BLaER1 (cell line): ENCODE results near the gene FCN3.
A peak's percentile ranks its signal among the peaks of the same experiment; 100 is the strongest.
"Not testable (repeated sequence)": the region's sequence is repeated elsewhere in the genome, so short reads cannot be mapped to it uniquely, and the experiment has no call there.

Experiments
- H3K27ac ChIP-seq: shearing (Covaris generic); formaldehyde crosslinking; 2 replicates; pipeline ENCODE4 v1.8.1; 2022
- H3K27me3 ChIP-seq: shearing (Covaris generic); formaldehyde crosslinking; 2 replicates; pipeline ENCODE4 v1.8.1; 2022
- H3K36me3 ChIP-seq: shearing (Covaris generic); formaldehyde crosslinking; 2 replicates; pipeline ENCODE4 v1.8.1; 2022
- H3K4me1 ChIP-seq: shearing (Covaris generic); formaldehyde crosslinking; 2 replicates; pipeline ENCODE4 v1.8.1; 2022
- H3K4me2 ChIP-seq: shearing (Covaris generic); formaldehyde crosslinking; 2 replicates; pipeline ENCODE4 v1.8.1; 2022
- H3K4me3 ChIP-seq: shearing (Covaris generic); formaldehyde crosslinking; 2 replicates; pipeline ENCODE4 v1.8.1; 2022
- H3K9ac ChIP-seq: shearing (Covaris generic); formaldehyde crosslinking; 2 replicates; pipeline ENCODE4 v1.8.1; 2022
- H3K9me3 ChIP-seq: shearing (Covaris generic); formaldehyde crosslinking; 2 replicates; pipeline ENCODE4 v1.8.1; 2022
- H4K20me1 ChIP-seq: shearing (Covaris generic); formaldehyde crosslinking; 2 replicates; pipeline ENCODE4 v1.8.1; 2022
- Cebpa-rat ChIP-seq: shearing (Covaris generic); IDR thresholded peaks from 2 replicates; pipeline ENCODE4 v1.8.1; 2022

FCN3 gene

DNA sequence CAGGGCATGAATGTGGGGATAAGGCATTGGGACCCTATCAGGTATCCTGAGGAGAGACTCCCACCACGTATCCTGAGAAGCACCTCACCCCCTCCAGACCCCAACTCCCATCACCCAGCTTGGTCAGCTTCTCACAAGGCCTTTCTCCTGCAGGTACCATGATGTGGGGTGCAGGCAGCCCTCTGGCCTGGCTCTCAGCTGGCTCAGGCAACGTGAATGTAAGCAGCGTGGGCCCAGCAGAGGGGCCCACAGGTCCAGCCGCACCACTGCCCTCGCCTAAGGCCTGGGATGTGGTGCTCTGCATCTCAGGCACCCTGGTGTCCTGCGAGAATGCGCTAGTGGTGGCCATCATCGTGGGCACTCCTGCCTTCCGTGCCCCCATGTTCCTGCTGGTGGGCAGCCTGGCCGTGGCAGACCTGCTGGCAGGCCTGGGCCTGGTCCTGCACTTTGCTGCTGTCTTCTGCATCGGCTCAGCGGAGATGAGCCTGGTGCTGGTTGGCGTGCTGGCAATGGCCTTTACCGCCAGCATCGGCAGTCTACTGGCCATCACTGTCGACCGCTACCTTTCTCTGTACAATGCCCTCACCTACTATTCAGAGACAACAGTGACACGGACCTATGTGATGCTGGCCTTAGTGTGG lies 19.1 kb upstream of the FCN3 start:
- TF ChIP-seq Cebpa-rat: no peak
- Histone ChIP-seq H3K9ac (no peak overlapping the region), H3K36me3 (no peaks in the 10 kb centered on the region), H3K27ac (0 out of 2 replicates have a peak overlapping the region, but pooled peaks have one; percentile 6), H3K4me3 (no peak overlapping the region), H3K9me3 (no peaks in the 10 kb centered on the region), H3K4me1 (peaks cover 61% of the 10 kb centered on the region), H3K4me2 (no peak overlapping the region), H4K20me1 (no peaks in the 10 kb centered on the region), H3K27me3 (no peaks in the 10 kb centered on the region)

DNA sequence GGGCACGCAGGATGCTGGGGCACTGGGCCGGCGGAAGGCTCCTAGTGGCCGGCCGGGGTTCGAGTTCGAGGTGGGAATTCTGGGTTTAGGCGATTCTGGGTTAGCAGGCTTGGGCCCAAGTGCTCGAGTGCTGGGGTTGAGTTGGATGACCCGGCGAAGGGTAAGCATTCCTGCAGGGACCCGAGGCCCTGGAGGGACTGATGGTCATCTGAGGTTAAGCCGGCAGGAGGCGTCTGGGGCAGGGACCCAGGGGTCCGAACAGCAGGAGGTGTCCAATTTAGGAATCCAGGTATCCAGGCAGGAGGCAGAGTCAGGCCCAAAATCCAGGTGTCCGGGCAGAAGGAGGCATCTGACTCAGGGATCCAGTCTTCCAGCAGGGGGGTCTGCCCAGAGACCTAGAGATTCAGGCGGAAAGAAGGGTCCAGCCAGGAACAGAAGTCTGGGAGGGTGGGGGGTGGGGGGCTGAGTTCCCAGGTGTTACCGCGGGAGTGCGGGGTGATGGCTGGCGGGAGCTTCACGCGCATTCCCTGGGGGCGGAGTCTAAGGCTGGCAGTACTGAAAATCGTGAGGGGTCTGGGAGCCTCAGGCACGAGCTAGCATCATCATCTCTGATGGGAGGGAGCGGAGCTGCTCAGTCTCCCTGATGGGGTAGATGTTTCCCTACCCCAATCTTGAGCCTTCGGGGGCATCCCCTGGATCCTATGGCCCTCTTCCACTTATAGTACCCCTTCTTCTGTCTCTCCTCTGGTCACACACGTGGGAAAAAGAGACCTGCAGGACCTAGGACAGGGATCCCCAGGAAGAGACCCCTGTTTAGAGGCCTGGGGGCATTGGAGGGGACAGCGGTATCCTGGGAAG lies 18.4 kb upstream of the FCN3 start:
- H3K4me3 ChIP-seq: peak overlapping the region; percentile 68
- H3K4me2 ChIP-seq: peak overlapping the region; percentile 98
- peak overlapping the region; percentile 58 for H3K27ac ChIP-seq
- H3K4me1 ChIP-seq: peaks cover 54% of the 10 kb centered on the region
- H3K27me3 ChIP-seq: no peaks in the 10 kb centered on the region
- no peak for TF ChIP-seq Cebpa-rat
- no peaks in the 10 kb centered on the region for H3K9me3 ChIP-seq
- no peaks in the 10 kb centered on the region for H3K36me3 ChIP-seq
- H4K20me1 ChIP-seq: no peaks in the 10 kb centered on the region
- H3K9ac ChIP-seq: peak overlapping the region; percentile 63; the same call in 1 of the 2 replicates

DNA sequence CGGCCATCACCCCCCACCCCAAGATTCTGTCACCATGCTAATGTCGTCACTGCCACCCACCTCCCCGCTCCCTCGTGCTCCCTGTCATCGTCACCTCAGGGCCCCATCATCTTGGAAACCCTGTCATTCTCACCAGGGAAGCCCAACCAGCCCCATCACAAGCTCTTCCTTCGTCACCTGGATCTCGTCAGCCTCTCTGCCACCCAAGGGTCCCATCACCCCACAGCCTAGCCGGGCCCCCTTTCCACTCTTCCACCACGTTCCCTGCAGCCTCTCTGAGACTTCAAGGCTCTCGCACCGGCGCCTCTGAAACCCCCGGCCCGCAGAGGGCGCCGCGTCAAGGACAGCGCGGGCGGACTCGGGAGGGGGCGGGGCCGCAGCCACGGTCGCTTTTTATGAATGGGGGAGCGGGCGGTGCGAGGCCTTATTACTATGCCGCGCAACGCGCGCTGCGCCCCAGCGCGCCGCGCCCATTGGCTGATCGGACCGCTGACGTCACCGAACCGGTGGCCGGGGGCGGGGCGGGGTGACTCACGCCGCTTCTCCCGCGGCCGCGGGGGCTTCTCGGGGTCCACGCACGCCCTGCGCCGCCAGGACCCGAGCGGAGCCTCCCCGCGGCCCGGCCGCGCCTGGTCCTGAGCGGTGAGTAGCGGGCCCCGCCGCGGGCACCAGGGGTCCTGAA lies 17.6 kb upstream of the FCN3 start, which contains the start of gene GPR3:
Gene GPR3 (plus strand): TSS at position 527 of the 682 bp plus-strand sequence. CDS start 1,177 bp downstream, outside the sequence.
- no peak for TF ChIP-seq Cebpa-rat
- no peaks in the 10 kb centered on the region for H3K27me3 ChIP-seq

DNA sequence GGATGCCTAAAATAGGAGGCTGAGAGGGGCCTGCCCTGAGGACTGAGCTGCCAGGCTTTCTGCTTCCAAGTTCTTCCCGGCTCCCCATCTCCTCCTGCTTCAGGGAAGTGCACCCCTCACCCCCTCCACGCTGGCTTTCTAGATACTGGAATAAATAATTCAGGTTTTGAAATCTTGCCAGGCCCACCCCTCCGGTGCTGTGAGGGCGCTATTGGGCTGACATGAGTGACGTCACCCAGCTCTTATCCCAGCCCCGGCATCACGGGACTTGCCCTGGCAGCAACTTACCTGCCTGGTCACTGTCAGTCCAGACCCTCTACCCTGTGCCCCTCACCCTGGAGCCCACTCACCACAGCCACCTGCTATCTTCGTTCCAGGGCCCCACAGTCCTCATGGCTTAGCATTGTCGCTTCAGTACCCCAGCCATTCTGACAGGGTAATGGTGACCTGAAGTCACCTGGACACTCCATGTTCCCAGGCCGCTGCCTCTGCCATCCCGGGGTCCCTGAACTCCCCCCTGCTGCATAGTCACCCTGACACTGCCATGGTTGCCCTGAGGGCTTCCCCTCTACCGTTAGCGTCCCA lies 17.0 kb upstream of the FCN3 start:
- Histone ChIP-seq H3K9ac (no peak overlapping the region; the same call in 1 of the 2 replicates), H3K27me3 (no peaks in the 10 kb centered on the region), H3K36me3 (no peaks in the 10 kb centered on the region), H3K4me3 (no peak overlapping the region; the same call in 1 of the 2 replicates), H3K4me2 (peak overlapping the region; percentile 98), H3K27ac (no peak overlapping the region), H3K9me3 (no peaks in the 10 kb centered on the region), H4K20me1 (no peaks in the 10 kb centered on the region), H3K4me1 (peaks cover 43% of the 10 kb centered on the region)
- no peak for TF ChIP-seq Cebpa-rat

More for the DNA sequence above, 17.6 kb upstream of the FCN3 start, which contains the start of gene GPR3:
- peak within 1 kb of the TSS; percentile 98 for H3K4me2 ChIP-seq
- H4K20me1 ChIP-seq: no peaks in the 10 kb centered on the region
- no peaks in the 10 kb centered on the region for H3K9me3 ChIP-seq
- H3K27ac ChIP-seq: peak within 1 kb of the TSS; percentile 58
- no peaks in the 10 kb centered on the region for H3K36me3 ChIP-seq
- H3K4me1 ChIP-seq: peaks cover 49% of the 10 kb centered on the region
- peak within 1 kb of the TSS; percentile 63; the same call in 1 of the 2 replicates for H3K9ac ChIP-seq
- peak within 1 kb of the TSS; percentile 68 for H3K4me3 ChIP-seq

DNA sequence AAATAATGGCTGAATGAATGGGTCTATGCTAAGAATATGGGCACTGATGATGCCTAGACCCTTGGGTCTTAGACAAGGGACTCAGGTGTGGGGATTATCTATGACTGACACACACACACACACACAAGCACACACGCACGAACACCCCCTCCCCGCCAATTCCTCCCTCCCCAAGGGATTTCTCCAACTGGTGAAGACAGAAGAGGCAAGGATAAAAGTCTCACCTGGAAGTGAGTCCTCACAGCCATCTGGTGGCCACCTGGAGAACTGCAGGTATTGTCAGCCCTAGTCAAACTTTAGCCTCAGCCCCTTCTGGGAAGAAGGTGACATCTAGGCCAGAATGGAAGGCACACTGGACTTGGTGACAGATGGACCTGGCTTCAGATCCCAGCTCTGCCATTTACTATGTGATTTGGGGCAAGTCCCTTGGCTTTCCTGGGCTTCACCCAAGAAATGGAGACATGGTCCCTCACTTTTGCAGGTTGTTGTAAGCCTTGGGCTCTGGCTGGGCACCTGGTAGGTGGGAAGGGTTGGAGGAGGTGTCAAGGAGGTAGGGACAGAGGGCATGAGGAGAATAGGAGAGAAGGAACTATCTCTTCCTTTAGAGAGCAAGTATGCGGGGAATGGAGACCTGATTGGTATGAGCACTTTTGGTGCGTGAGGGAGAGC lies 13.8 kb upstream of the FCN3 start:
- Histone ChIP-seq H3K27me3 (no peaks in the 10 kb centered on the region), H3K36me3 (no peaks in the 10 kb centered on the region), H3K27ac (no peak overlapping the region), H3K4me1 (peaks cover 26% of the 10 kb centered on the region), H3K4me3 (no peak overlapping the region), H3K9ac (no peak overlapping the region), H3K9me3 (no peaks in the 10 kb centered on the region), H4K20me1 (no peaks in the 10 kb centered on the region), H3K4me2 (no peak overlapping the region)
- no peak for TF ChIP-seq Cebpa-rat

DNA sequence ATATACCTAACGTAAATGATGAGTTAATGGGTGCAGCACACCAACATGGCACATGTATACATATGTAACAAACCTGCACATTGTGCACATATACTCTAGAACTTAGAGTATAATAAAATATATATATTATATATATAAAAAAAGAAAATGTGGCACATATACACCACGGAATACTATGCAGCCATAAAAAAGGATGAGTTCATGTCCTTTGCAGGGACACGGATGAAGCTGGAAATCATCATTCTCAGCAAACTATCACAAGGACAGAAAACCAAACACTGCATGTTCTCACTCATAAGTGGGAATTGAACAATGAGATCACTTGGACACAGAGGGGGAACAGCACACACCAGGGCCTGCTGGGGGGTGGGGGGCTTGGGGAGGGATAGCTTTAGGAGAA lies 10.2 kb upstream of the FCN3 start:
- not testable (repeated sequence) for H3K36me3 ChIP-seq, H3K4me1 ChIP-seq, H3K9ac ChIP-seq, H3K27ac ChIP-seq, H3K4me2 ChIP-seq, H3K9me3 ChIP-seq, H3K27me3 ChIP-seq, H3K4me3 ChIP-seq, H4K20me1 ChIP-seq

DNA sequence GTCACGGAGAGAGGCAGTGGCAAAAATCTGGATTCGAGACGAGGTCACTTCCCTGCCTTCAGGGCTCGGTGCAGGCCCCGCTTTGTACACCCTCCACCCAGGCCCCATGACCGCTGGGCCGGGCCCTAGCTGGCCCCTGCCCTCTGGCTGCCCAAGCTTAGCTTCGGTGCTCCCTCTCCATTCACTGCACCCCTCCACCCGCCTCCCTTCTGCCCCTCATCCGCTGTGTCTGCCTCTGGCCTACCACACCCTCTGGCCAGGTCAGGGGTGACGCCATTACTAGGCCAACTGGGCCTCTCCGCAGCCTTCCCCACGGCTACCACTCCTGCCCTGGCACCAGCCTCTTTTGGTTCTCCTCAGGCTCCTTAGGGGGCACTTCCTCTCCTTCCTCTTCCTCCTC lies 9.0 kb upstream of the FCN3 start:
- Histone ChIP-seq H3K9me3 (no peaks in the 10 kb centered on the region), H3K4me1 (no peaks in the 10 kb centered on the region), H3K27ac (no peak overlapping the region), H3K36me3 (no peaks in the 10 kb centered on the region), H4K20me1 (no peaks in the 10 kb centered on the region), H3K4me2 (no peak overlapping the region), H3K9ac (no peak overlapping the region), H3K4me3 (no peak overlapping the region), H3K27me3 (no peaks in the 10 kb centered on the region)
- TF ChIP-seq Cebpa-rat: no peak

DNA sequence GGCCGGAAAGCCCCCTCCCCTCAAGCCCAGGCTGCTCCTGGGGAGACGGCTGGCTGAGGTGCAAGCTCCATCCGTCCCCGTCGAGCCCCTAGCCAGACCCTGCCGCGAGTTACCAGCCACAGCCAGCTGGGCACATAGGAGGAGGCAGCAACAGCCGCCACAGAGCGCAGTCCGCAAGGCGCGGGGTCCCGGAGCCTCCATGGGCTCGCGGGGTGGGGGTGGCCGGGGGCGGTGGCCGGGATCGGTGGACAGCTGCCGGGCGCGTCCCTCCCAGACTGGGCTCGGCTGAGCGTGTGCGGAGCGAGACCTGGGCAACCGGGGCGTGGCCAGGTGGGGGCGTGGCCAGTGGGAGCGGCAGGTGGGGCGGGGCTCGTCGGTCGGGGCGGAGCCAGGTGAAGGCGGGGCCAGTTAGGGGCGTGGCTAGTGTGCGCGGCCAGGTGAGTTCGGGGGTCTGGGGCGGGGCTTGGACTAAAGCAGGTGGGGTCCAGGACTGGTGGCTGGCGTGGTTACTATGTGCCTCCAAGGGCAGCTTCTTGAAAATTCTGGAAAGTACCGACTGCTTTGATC lies 8.5 kb upstream of the FCN3 start, which contains the start of gene CD164L2:
Gene CD164L2 (minus strand): TSS at position 295 of the 567 bp plus-strand sequence. CDS start 94 bp downstream, at position 201.
- H4K20me1 ChIP-seq: no peaks in the 10 kb centered on the region
- H3K9ac ChIP-seq: no peak within 1 kb of the TSS
- H3K4me2 ChIP-seq: no peak within 1 kb of the TSS
- no peak within 1 kb of the TSS for H3K27ac ChIP-seq
- no peak for TF ChIP-seq Cebpa-rat
- no peaks in the 10 kb centered on the region for H3K36me3 ChIP-seq
- peaks cover 4% of the 10 kb centered on the region for H3K4me1 ChIP-seq
- no peak within 1 kb of the TSS for H3K4me3 ChIP-seq
- no peaks in the 10 kb centered on the region for H3K27me3 ChIP-seq
- no peaks in the 10 kb centered on the region for H3K9me3 ChIP-seq
